HG03469 (cell line): Measurements from ENCODE around the gene VIT.
"Not testable (repeated sequence)": the region's sequence is repeated elsewhere in the genome, so short reads cannot be mapped to it uniquely, and the experiment has no call there.

Source experiments
- ATAC-seq: cut with Tn5 transposase; IDR thresholded peaks from one replicate; pipeline ENCODE4 v1.9.1; 2021; ENCODE audit warnings: mild to moderate bottlenecking, moderate library complexity, moderate number of reproducible peaks; ENCODE audit not compliant: unreplicated experiment

The VIT gene

GRCh38 chr2:36677386-36677785 is 19.1 kb upstream of the VIT start:
- no peak for ATAC-seq

GRCh38 chr2:36677996-36678605 is 18.4 kb upstream of the VIT start:
- ATAC-seq: no peak

DNA sequence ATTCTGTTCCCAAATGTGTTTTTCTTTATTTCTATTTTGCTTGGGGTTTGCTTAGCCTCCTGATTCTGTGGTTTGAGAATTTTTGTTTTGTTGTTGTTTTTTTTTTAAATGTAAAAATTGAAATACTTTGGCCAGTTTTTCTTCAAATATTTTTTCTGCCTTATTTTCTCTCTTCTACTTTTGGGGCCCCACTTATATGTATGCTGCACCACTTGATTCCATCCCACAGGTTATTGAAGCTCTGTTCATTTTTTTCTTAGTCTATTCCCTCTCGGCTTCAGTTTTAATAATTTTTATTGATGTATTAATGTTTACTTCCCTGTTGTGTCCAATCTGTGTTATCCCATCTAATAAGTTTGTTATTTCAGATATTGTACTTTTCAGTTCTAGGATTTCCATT is 17.7 kb upstream of the VIT start:
- ATAC-seq: no peak

DNA sequence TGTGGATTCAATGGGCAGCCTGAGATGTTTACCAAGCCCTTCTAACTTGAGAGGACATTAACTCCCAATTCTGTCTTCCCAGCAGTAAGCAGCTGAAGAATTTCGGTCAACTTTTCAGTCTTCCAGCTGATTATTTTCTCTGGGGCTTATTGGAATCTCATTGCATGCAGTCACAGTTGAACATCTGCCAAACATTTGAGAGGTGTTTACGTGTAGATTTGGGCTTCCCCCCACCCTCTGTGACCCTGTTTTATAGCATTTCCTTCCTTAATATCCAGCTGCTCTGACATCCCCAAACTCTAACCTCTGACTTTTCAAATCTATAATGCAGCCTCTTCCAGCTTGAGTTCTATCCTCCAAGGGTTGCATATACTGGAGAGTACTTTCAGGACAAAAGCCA is 16.5 kb upstream of the VIT start:
- ATAC-seq: no peak

DNA sequence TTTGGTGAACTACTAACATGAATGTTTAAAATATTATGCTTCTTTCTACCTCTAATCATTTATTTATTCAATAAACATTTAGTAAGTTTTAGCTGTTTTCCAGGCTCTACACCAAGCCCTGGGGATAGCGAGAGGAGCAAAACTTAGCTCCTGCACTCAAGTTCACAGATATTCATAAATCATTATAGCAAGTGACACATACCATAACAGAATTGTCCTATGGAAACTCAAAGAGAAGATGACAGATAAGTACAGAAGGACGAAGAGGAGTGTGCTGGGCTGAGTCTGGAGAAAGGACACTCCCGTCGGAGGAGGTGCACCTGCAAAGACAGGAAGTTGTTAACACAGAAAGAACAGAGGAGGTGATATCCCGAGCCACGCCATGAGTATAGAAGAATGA is 13.9 kb upstream of the VIT start:
- ATAC-seq: no peak

- no peak for ATAC-seq
Observed at GRCh38 chr2:36683002-36683401, 13.5 kb upstream of the VIT start.

GRCh38 chr2:36688291-36688690 is 8.2 kb upstream of the VIT start:
- not testable (repeated sequence) for ATAC-seq

GRCh38 chr2:36689013-36689412 is 7.5 kb upstream of the VIT start:
- not testable (repeated sequence) for ATAC-seq

- ATAC-seq: no peak
Observed at GRCh38 chr2:36692121-36692520, 4.4 kb upstream of the VIT start.

GRCh38 chr2:36693825-36694224 is 2.7 kb upstream of the VIT start:
- no peak for ATAC-seq

DNA sequence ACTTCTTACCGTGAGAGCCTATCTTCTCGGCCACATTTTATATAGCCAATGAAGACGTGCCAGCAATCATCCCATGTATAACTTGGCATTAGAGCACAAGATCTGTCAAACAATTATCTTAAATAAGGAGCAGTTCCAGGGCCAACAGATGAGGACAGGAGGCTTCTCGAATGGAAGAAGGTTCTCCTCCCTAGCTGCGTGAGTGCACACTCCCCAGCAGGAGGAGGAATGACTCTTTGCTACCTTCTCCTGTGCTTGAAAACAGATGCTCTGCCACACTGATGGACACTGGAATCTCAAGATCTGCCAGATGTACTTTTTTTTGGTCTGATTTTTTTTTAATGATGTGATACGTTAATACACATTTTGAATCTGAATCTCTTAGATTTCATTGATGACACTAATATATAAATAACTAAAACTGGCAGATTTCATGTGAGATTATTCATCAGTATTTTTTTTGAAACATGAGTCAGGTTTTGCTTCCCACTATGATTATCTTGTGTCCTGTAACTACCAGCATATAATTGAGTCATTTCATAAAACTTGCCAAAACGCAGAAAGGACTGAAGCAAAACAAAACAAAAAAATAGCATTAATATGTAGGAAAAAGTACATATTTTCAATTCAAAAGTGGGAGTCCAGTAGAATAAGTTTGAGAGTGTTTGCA is 626 bp upstream of the VIT start:
- ATAC-seq: no peak

DNA sequence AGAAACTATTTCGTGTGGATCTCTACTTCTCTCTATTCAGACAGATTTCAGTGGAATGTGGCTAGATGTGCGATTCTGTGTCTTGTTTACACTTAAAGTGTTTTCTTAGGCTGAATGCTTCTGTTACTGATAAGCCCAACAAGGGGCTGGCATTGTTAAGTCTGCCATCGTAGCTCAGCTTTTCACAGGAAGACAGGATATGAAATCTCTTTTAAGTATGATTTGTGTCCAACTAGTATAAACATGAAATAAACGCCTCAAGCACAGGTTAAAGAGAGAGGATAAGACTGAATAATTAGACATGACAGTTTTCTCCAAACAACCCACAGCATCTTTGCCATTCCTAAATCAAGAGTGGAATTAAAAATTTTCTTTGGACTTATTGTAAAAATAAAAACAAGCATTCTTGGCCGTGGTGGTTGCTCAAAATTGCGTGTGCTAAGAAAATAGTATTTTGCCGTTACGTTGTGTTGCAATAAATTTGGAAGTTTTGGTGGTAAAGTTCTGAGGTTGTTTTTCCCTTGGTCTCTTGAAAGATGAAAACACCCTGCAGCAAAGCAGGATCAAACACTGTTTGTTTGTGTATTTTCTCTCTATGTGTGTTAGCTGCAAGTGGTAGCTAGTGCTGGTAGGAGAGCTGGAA is 1.0 kb downstream of the VIT start:
- no peak for ATAC-seq

DNA sequence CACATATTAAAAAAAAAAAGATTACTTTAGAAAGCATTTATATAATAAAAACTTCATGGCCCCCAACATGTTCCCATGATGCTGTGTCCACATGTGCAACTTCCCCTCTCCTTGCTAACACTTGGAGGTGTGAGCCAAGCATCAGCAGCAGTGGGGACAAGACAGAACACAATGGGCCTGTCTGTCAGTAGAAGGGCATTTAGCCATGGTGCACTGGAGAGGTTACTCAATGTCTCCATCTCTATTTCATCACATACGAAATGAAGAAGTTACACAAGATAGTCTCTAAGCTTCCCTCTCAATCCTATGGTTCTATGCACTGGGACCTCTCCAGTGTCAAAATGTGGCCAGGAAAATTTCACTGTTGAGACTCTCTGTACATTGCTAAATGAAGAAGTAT is 2.5 kb downstream of the VIT start:
- no peak for ATAC-seq

DNA sequence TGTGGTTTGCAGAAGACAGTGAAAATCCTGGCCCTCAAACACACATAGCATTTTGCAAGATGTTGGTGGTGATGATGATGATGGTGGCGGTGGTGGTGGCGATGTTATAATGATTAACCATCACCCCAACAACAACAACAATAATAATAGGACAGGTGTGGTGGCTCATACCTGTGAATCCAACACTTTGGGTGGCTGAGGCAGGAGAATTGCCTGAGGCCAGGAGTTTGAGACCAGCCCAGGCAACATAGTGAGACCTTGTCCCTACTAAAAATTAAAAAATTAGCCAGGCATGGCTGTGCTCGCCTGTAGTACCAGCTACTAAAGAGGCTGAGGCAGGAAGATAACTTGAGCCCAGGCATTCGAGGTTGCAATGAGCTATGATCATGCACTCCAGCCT is 3.8 kb downstream of the VIT start:
- ATAC-seq: no peak

DNA sequence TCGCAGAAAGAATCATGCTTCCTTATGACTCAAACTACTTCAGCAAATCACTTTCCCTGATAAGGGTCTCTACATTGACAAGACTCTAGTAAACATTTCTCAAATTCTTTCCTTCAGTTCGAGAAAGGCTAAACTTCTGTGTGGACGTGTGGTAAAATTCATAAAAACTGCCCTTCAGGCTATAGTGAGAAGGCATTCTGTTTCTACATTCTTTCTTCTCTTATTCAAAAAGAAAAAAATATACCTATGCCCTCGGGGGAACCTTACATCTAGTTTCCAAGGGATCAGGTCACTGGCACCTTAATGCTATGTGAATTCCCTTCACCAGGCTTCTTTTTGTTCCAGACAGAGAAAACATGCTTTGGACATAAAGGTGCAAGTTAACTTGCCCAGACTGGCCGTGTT is 4.9 kb downstream of the VIT start:
- ATAC-seq: no peak

GRCh38 chr2:36701918-36702317 is 5.4 kb downstream of the VIT start:
- ATAC-seq: no peak

- no peak for ATAC-seq
Observed at GRCh38 chr2:36702781-36703180, 6.3 kb downstream of the VIT start.

GRCh38 chr2:36704475-36705150 is 8.1 kb downstream of the VIT start:
- no peak for ATAC-seq

- ATAC-seq: no peak
Observed at GRCh38 chr2:36705326-36706020, 9.0 kb downstream of the VIT start.

DNA sequence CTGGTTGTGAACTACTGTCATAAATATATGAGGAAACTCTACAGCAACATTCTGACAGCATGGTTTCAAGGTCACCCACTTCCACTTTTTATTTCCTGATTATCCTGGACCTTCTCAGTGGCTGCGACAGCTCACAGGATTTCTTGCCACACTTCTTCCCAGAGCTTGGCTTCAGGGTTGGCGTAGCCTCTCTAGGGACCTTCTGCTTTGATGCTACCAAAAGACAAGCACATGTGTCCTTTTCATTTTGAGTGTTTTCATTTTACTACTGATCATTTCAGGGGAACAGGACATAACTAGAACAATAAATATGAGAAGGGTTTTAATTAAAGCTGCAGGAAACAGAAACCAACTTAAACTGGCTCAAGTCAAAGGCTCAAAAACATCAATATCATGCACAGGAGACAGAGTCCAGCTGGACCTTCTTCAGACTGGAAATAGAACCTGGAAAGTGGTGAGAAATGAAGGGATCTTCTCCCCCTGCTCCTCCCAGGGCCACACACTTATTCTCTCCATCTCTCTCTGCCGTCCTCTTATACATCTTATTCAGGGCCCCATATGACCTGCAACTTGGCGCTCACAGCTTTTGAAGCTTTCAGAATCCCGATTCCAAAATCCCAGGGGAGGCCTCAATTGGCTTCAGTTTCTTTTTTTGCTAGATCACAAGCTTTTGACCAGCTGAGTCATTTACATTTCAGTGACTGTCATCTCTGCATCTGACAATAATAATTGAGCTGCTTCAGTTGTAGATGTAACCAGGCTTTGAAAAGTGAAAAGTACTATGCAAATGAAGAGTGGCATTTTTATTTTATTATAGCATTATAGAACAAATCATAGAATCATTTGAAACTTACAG is 9.7 kb downstream of the VIT start:
- ATAC-seq: no peak
